ENCODE measurements around the gene LPCAT2. TPM values are rescaled to one million over a fixed set of nuclear protein-coding genes. Genes with fewer than 3 reads are reported as not detected.

The LPCAT2 gene
- total RNA-seq, 1 donor from 2014 or later: 3.7 TPM

GRCh38 chr16:55490301-55490700 is 18.6 kb upstream of the LPCAT2 start:
- peaks cover 5% of the 10 kb centered on the region for H3K27me3 Mint-ChIP-seq
- H3K27ac Mint-ChIP-seq: no peak overlapping the region
- no peaks in the 10 kb centered on the region for H3K36me3 Mint-ChIP-seq (ENCODE audit: low read depth)
- intact Hi-C loops (cut with micrococcal nuclease): no loop called here
- H3K9me3 Mint-ChIP-seq: no peaks in the 10 kb centered on the region
- no peak overlapping the region for H3K4me3 Mint-ChIP-seq
- no peaks in the 10 kb centered on the region for H3K4me1 Mint-ChIP-seq
- no peak for DNase-seq

DNA sequence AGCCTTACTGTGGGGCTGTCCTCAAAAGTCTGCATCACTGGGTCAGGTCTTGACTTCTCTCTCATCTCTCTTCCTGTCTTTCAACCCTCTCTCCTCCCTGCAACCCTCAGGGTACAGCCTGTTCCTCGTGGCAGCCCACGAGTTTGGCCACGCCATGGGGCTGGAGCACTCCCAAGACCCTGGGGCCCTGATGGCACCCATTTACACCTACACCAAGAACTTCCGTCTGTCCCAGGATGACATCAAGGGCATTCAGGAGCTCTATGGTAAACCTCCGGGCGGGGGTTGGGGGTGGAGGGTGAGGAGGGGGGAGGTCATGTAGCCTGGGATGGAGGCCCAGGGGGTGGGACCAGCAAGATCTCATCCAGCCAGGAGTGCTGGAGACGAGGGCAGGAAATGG is 17.2 kb upstream of the LPCAT2 start:
- H3K27me3 Mint-ChIP-seq: peaks cover 3% of the 10 kb centered on the region
- no peaks in the 10 kb centered on the region for H3K9me3 Mint-ChIP-seq
- no peak overlapping the region for H3K4me3 Mint-ChIP-seq
- DNase-seq: no peak
- intact Hi-C loops (cut with micrococcal nuclease): no loop called here
- no peaks in the 10 kb centered on the region for H3K4me1 Mint-ChIP-seq
- H3K27ac Mint-ChIP-seq: no peak overlapping the region
- H3K36me3 Mint-ChIP-seq (ENCODE audit: low read depth): no peaks in the 10 kb centered on the region

DNA sequence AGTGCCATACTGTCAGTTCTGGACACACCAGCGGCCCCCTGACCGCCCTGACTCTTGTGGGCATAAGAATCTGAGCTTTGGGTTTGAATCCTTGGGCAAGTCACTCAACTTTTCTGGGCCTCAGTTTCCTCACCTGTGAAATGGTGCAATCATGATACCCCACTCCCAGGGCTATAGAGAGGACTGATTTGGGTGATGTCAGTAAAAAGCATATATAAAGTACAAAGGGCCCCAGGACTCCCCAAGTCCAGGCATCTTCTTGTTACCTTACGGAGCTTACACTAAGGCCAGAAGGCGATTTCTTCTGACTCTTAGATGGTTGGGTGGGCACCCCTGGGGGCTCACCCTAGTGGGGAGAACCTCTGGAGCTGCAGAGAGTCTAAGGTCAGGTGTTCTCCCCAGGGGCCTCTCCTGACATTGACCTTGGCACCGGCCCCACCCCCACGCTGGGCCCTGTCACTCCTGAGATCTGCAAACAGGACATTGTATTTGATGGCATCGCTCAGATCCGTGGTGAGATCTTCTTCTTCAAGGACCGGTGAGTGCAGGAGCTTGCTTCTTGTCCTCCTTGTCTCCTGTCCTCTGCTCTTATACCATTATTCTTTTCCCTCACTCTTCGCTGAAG is 16.0 kb upstream of the LPCAT2 start:
- H3K4me3 Mint-ChIP-seq: no peak overlapping the region
- no peak overlapping the region for H3K27ac Mint-ChIP-seq
- no peak for DNase-seq
- H3K9me3 Mint-ChIP-seq: no peaks in the 10 kb centered on the region
- intact Hi-C loops (cut with micrococcal nuclease): no loop called here
- peaks cover 7% of the 10 kb centered on the region for H3K27me3 Mint-ChIP-seq
- peaks cover 2% of the 10 kb centered on the region for H3K4me1 Mint-ChIP-seq
- H3K36me3 Mint-ChIP-seq (ENCODE audit: low read depth): no peaks in the 10 kb centered on the region

DNA sequence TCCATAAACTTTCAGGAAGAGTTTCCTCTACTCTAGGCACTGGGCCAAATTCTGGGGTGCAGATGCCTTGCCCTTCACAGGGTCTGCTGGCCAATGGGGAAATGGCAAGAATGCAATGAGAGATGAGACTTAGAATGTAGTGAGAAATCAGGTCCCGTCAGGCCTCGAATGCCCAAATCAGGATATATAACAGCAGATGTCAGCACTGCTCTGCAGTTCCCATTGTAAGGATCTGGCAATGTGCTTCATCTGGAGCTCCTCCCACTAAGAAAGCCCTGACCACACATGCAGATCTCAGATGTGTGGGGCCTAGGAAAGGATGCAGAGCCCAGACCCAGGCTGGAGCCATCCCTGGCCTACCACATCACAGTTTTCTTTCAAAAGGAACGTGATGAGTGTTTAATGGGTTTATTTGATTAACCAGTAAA is 13.9 kb upstream of the LPCAT2 start:
- intact Hi-C loops (cut with micrococcal nuclease): no loop called here
- Mint-ChIP-seq H3K4me3 (no peak overlapping the region), H3K36me3 (ENCODE audit: low read depth) (no peaks in the 10 kb centered on the region), H3K4me1 (peaks cover 11% of the 10 kb centered on the region), H3K27ac (no peak overlapping the region), H3K9me3 (no peaks in the 10 kb centered on the region), H3K27me3 (peaks cover 7% of the 10 kb centered on the region)
- no peak for DNase-seq

- Mint-ChIP-seq H3K4me3 (no peak overlapping the region), H3K4me1 (peaks cover 17% of the 10 kb centered on the region), H3K27me3 (peaks cover 7% of the 10 kb centered on the region), H3K36me3 (ENCODE audit: low read depth) (no peaks in the 10 kb centered on the region), H3K27ac (no peak overlapping the region), H3K9me3 (no peaks in the 10 kb centered on the region)
- intact Hi-C loops (cut with micrococcal nuclease): no loop called here
- no peak for DNase-seq
Measured at GRCh38 chr16:55495616-55496289, 13.1 kb upstream of the LPCAT2 start.

DNA sequence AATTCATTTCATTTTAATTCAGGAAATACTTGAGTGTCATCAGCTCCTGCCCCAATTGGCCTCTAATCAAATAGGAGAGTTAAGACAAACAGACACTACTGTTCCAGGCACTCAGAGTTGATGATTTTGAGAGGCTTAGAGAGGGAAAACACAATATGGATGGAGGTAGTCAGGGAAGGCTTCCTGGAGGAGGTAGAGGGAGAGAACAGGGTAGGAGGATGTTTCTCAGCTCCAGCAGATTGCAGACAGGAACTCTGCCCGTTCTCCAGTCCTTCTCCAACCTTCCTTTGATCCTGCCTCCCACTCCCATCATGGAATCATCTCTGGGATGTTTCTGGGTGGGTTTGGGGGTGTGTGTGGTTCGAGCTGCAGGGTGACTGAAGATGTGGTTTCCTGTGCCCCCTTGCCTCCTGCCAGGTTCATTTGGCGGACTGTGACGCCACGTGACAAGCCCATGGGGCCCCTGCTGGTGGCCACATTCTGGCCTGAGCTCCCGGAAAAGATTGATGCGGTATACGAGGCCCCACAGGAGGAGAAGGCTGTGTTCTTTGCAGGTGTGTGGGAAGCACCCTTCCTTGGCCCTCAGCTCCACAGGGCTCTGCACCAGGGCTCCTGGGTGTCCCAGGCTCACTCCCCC is 12.2 kb upstream of the LPCAT2 start:
- Mint-ChIP-seq H3K4me1 (peaks cover 18% of the 10 kb centered on the region), H3K4me3 (no peak overlapping the region), H3K36me3 (ENCODE audit: low read depth) (no peaks in the 10 kb centered on the region), H3K9me3 (no peaks in the 10 kb centered on the region), H3K27me3 (peaks cover 7% of the 10 kb centered on the region), H3K27ac (no peak overlapping the region)
- peak; percentile 43 for DNase-seq
- intact Hi-C loops (cut with micrococcal nuclease): no loop called here

- H3K9me3 Mint-ChIP-seq: no peaks in the 10 kb centered on the region
- intact Hi-C loops (cut with micrococcal nuclease): no loop called here
- no peak overlapping the region for H3K27ac Mint-ChIP-seq
- peaks cover 18% of the 10 kb centered on the region for H3K4me1 Mint-ChIP-seq
- DNase-seq: no peak
- no peak overlapping the region for H3K4me3 Mint-ChIP-seq
- H3K27me3 Mint-ChIP-seq: peaks cover 7% of the 10 kb centered on the region
- H3K36me3 Mint-ChIP-seq (ENCODE audit: low read depth): no peaks in the 10 kb centered on the region
Measured at GRCh38 chr16:55497558-55497957, 11.3 kb upstream of the LPCAT2 start.

DNA sequence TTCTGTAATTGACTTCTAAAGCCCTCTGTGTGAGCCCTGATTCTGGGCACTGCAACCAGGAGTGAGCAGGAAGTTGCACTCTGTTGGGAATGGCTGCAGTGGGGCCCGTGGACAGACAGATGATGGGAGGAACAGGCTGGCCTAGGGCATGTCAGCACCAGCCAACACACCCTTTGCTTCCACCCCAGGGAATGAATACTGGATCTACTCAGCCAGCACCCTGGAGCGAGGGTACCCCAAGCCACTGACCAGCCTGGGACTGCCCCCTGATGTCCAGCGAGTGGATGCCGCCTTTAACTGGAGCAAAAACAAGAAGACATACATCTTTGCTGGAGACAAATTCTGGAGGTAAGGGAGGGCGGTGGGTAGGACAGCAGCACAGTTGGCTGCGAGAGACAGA is 10.8 kb upstream of the LPCAT2 start:
- no peaks in the 10 kb centered on the region for H3K36me3 Mint-ChIP-seq (ENCODE audit: low read depth)
- H3K9me3 Mint-ChIP-seq: no peaks in the 10 kb centered on the region
- intact Hi-C loops (cut with micrococcal nuclease): no loop called here
- peak; percentile 46 for DNase-seq
- peaks cover 7% of the 10 kb centered on the region for H3K27me3 Mint-ChIP-seq
- no peak overlapping the region for H3K4me3 Mint-ChIP-seq
- H3K27ac Mint-ChIP-seq: no peak overlapping the region
- H3K4me1 Mint-ChIP-seq: peaks cover 18% of the 10 kb centered on the region

DNA sequence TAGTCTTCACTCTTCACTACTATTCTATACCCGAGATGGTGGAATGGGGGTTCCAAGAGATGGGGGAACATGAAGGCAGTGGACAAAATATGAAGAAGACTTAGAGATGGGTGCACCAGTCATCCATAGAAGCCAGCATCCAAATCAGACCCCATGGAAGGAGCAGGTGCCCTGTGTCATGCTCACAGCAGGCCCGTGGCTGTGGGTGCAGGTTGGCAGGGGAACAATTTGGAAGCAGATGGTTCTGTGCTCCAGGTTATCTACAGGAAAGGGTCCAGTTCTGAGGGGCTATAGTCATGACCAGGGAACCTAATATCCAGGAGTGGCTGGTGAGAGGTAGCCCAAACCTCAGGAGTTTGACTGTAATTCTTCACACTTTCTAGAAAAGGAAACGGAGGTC is 9.6 kb upstream of the LPCAT2 start:
- Mint-ChIP-seq H3K4me1 (peaks cover 18% of the 10 kb centered on the region), H3K4me3 (no peak overlapping the region), H3K27ac (no peak overlapping the region), H3K9me3 (no peaks in the 10 kb centered on the region), H3K27me3 (peaks cover 4% of the 10 kb centered on the region), H3K36me3 (ENCODE audit: low read depth) (no peaks in the 10 kb centered on the region)
- DNase-seq: peak; percentile 37
- intact Hi-C loops (cut with micrococcal nuclease): no loop called here

GRCh38 chr16:55499951-55500529 is 8.8 kb upstream of the LPCAT2 start:
- H3K4me3 Mint-ChIP-seq: peak overlapping the region; percentile 25
- H3K36me3 Mint-ChIP-seq (ENCODE audit: low read depth): no peaks in the 10 kb centered on the region

DNA sequence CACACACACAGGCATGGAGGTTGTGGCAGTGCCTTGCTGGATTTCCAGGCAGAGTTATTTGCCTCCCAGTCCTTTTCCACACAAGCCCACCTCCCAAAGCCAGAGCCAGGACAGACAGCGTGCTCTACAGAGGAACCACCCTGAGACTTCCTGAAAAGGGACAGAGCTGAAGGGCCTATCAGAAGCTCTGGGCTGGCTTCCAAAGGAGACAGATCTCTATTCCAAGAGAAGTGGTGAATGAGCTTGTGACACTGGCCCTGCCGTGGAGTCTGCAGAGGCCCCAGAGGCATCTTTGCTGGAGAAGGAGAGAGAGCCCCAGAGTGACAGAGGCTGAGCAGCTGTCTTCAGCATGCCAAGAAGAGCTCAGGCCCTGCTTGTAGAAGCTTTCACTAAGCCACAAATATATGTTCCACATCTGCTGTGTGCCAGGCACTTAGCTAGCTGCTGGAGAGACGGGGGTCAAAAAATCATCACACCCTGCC is 8.3 kb upstream of the LPCAT2 start:
- Mint-ChIP-seq H3K27me3 (peaks cover 4% of the 10 kb centered on the region), H3K4me1 (peaks cover 18% of the 10 kb centered on the region), H3K36me3 (ENCODE audit: low read depth) (no peaks in the 10 kb centered on the region), H3K4me3 (no peak overlapping the region), H3K9me3 (no peaks in the 10 kb centered on the region), H3K27ac (peak overlapping the region; percentile 6)
- DNase-seq: peak; percentile 56
- intact Hi-C loops (cut with micrococcal nuclease): loop anchor here (1.0 kb wide), 1 partner anchor 29 kb away; no protein-coding TSS in a partner anchor

More at GRCh38 chr16:55499951-55500529, 8.8 kb upstream of the LPCAT2 start:
- H3K27ac Mint-ChIP-seq: peak overlapping the region; percentile 9
- H3K4me1 Mint-ChIP-seq: peaks cover 18% of the 10 kb centered on the region
- intact Hi-C loops (cut with micrococcal nuclease): loop anchor here (1.0 kb wide), 1 partner anchor 29 kb away; no protein-coding TSS in a partner anchor
- H3K9me3 Mint-ChIP-seq: no peaks in the 10 kb centered on the region
- DNase-seq: peak; percentile 83
- peaks cover 4% of the 10 kb centered on the region for H3K27me3 Mint-ChIP-seq

- intact Hi-C loops (cut with micrococcal nuclease): no loop called here
- peaks cover 4% of the 10 kb centered on the region for H3K27me3 Mint-ChIP-seq
- H3K9me3 Mint-ChIP-seq: no peaks in the 10 kb centered on the region
- H3K4me1 Mint-ChIP-seq: peaks cover 18% of the 10 kb centered on the region
- no peak overlapping the region for H3K4me3 Mint-ChIP-seq
- H3K36me3 Mint-ChIP-seq (ENCODE audit: low read depth): no peaks in the 10 kb centered on the region
- H3K27ac Mint-ChIP-seq: no peak overlapping the region
- DNase-seq: peak; percentile 51
Measured at GRCh38 chr16:55501549-55502322, 7.1 kb upstream of the LPCAT2 start.

DNA sequence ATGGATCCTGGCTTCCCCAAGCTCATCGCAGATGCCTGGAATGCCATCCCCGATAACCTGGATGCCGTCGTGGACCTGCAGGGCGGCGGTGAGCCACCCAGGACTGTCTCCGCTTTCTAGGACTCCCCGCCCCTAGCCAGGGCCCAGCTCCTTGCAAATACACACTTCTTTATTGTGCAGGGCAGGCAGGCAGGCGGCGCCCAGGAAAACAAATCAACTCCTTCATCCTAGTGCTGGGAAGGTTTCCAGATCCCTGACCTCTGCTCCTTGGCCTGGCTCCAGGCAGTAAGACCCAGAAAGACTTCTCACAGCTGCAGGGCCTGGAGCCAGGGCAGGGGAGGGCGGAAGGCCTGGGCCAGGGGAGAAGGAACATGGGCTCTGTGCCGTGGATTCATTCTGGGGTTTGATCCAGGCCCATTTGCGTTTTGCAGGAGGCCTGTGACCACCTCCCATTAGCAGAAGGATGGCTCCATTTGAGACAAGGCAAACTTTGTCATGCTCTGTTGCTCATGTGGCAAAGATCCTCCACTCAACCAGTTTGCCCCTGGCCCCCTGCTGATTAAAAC is 6.0 kb upstream of the LPCAT2 start:
- Mint-ChIP-seq H3K4me1 (peaks cover 16% of the 10 kb centered on the region), H3K9me3 (no peaks in the 10 kb centered on the region), H3K27ac (no peak overlapping the region), H3K27me3 (peaks cover 1% of the 10 kb centered on the region), H3K4me3 (no peak overlapping the region), H3K36me3 (ENCODE audit: low read depth) (no peaks in the 10 kb centered on the region)
- intact Hi-C loops (cut with micrococcal nuclease): no loop called here
- peak; percentile 41 for DNase-seq
